Hepatic stellate cell (primary cell): ENCODE data around the gene KRTAP10-4.
"Not testable (repeated sequence)": the region's sequence is repeated elsewhere in the genome, so short reads cannot be mapped to it uniquely, and the experiment has no call there.

Experiments used
- DNase-seq: peaks from one replicate; pipeline ENCODE4 v3.0.0; 2011; ENCODE audit warnings: low spot score

Gene KRTAP10-4

DNA sequence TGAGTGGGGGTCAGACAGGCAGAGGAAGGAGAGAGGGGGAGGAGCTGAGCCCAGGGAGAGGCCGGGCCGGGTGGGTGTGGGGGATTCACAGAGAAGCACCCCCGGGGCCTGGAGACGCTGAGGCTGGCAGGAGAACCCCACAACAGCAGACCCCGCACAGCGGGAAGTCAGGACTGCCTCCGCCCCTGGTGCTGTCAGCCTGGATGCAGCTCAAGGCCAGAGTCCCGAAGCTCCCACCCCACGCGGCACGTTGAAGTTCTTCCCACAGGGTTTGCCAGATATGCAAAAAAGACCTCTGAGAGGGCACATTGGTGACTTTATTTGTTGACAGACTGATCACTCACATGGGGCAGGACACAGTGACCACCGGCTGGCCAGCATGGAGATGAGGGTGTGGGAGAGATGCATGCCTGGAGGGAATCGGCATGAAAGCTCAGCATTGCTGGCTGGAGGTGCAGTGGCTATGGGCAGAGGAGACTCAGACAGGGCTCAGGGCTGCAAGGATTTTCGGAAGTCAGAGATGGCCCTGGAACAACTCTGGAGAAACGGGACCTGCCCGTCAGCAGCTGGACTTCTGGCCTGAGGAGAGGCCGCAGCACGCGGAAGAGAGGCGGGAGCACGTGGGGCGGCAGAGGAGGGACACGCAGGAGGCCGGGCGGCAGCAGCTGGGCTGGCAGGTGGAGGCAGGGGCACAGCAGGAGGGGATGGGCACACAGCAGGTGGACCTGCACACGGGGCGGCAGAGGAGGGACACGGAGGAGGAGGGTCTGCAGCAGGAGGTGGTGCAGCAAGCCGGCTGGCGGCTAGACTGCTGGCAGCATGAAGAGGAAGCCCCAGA, 15.8 kb upstream of the KRTAP10-4 start:
- no peak for DNase-seq

DNA sequence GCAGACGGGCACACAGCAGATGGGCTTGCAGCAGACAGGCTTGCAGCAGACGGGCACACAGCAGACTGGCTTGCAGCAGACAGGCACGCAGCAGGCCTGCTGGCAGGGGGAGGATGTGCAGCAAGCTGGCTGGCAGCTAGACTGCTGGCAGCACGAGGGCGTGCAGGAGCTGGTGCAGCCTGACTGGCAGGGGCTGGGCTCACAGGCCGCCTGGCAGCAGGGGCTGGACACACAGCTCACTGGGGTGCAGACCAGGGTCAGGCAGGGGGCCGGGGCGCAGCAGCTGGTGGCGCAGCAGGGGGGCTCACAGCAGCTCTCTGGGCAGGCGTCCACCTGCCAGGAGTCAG, 15.2 kb upstream of the KRTAP10-4 start:
- DNase-seq, result not testable (repeated sequence)

DNA sequence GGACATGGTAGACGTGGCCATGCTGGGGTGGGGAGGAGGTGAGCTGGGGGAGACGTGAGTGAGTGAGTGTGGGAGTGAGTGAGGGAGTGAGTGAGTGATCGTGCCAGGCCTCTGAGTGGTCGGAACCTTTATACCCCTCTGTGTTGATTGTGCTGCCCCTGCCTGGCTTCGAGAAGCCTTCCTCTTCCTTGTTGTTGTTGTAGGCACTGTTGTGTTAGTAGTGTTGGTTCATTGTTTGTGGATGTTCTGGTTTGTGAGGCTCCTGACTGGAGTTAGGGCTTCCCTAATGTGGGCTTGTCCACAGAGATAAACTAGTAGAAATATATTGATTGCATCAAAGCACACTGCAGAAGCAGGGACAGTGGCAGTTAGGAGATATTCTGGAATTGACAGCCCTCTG, 14.8 kb upstream of the KRTAP10-4 start, which contains the start of gene KRTAP10-3:
Gene KRTAP10-3 (minus strand): TSS at position 101 of the 400 bp plus-strand sequence. CDS start 80 bp downstream, at position 21.
- no peak for DNase-seq

- no peak for DNase-seq
These were observed 9.4 kb upstream of the KRTAP10-4 start for GRCh38 chr21:44564099-44564498.

- no peak for DNase-seq
These were observed 8.5 kb upstream of the KRTAP10-4 start for GRCh38 chr21:44564886-44565598.

DNA sequence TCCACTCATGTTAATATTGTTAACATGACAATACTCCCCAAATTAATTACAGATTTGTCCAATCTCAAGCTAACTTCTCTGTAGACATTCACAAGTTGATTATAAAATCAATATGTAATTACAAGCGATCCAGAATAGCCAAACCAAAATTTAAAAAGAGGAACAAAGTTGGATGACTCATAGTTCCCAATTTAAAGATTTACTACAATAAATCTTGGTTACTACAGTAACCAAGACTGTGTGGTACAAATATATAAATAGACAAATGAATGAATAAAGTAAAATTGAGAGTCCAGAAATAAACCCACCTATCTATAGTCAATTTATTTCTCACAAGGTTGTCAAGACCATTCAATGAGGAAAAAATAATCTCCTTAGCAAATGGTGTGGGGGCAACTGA, 7.1 kb upstream of the KRTAP10-4 start:
- DNase-seq, result no peak

- no peak for DNase-seq
These were observed 5.9 kb upstream of the KRTAP10-4 start for GRCh38 chr21:44567481-44568171.

DNA sequence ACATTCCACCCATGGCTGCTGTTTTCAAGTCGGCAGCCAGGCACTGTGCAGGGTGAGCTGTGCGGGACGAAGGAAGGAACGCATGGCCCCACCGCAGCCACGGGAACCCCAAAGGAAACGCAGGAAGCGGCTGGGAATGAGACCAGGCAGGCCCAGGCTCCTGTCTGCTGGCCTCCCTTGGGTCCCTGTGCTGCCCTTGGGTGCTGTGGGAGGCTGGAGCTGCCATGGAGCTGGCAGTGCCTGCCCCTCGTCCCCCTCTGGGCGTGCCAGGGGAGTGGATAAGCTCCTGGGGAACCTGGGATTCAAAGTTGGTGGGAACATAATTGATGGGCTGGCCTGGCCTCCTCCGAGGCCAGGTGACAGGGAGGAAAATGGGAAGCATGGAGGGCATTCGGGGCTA, 5.3 kb upstream of the KRTAP10-4 start:
- no peak for DNase-seq

- no peak for DNase-seq
These were observed 4.6 kb upstream of the KRTAP10-4 start for GRCh38 chr21:44568667-44569556.

- no peak for DNase-seq
These were observed 3.5 kb upstream of the KRTAP10-4 start for GRCh38 chr21:44569861-44570517.

GRCh38 chr21:44571296-44571695, 2.2 kb upstream of the KRTAP10-4 start:
- no peak for DNase-seq

DNA sequence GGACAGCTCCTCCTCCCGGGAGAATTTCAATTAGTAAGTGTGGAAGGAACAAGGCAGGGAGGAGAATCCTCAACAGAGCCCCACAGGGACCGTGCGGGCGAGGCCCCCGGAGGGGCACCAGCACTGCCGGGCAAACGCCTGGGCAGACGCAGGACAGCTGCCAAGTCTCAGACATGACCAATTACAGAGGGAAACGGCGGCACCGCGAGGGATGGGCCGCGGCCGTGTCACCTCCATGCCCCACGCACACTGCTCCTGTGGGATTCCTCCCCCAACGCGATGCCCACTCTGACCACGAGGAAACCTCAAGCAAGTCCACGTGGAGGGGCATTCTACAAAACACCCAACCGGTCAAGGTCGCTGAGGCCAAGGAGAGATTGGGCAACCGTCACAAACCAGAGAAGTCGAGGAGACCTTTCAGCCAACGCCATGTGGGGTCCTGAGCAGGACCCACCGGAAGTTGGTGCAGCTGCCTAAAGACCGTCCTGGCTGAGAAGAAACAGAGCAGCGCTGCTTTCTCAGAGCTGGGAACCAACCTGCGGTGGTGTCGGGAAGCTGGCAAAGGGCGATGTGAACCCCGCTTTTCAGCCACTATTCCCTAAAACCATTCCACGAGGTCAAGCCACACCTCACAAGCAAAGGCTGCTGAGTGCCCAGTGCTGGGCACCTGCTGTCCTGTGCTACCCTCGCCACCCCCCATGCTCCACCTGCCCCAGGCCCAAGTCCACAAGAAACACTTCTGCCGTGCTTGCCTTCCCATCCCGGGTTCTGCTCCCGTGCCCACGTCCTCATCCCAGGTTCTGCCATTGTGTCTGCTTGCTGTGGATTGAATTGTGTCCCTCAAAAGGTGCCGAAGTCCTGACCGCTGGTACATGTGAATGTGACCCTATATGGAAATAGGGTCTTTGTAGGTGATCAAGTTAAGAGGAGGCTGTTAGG, 1.4 kb upstream of the KRTAP10-4 start:
- no peak for DNase-seq

DNA sequence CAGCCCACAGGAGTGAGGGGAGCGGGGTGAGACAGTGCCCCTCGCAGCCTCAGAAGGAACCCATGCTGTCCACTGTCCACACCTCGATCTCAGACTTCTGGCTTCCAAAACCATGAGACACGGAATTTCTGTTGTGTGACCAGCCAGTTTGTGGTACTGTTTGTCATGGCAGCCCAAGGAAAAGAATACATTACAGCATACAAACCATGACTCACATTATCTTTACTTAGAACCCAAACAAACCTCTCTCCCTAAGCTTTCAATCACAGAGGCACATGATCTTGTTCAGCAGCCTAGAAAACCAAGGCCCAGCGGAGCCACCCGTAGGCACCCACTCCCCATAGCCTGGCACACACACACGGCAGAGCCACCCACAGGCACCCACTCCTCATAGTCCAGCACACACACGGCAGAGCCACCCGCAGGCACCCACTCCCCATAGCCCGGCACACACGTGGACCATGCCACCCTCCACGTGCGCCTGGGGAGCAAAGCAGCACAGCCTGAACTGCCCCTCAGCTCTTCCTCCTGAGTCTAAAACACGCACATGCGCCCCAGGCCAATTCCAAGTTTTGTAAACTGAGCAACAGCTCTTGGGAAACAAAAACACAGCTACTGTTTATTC, 458 bp upstream of the KRTAP10-4 start:
- DNase-seq, result peak; percentile 48

DNA sequence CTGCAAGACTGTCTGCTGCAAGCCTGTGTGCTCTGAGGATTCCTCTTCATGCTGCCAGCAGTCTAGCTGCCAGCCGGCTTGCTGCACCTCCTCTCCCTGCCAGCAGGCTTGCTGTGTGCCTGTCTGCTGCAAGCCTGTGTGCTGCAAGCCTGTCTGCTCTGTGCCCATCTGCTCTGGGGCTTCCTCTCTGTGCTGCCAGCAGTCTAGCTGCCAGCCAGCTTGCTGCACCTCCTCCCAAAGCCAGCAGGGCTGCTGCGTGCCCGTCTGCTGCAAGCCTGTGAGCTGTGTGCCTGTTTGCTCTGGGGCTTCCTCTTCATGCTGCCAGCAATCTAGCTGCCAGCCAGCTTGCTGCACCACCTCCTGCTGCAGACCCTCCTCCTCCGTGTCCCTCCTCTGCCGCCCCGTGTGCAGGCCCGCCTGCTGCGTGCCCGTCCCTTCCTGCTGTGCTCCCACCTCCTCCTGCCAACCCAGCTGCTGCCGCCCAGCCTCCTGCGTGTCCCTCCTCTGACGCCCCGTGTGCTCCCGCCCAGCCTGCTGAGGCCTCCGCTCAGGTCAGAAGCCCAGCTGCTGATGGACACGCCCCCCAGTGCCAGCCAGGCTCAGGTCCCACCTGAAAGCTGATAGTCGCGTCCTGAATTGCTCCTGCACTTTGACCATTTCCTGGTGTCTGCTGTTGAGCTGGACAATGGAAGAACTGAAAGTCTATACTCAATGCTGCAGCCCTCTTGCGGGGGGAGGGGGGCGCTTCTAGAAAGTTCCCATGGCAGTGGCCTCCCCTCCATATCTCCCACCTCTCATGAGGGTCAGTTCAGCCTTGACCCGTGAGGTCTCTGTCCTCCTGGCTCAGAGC, 1.2 kb downstream of the KRTAP10-4 start:
- DNase-seq, result no peak

- DNase-seq, result no peak
These were observed 1.9 kb downstream of the KRTAP10-4 start for GRCh38 chr21:44575307-44576024.

DNA sequence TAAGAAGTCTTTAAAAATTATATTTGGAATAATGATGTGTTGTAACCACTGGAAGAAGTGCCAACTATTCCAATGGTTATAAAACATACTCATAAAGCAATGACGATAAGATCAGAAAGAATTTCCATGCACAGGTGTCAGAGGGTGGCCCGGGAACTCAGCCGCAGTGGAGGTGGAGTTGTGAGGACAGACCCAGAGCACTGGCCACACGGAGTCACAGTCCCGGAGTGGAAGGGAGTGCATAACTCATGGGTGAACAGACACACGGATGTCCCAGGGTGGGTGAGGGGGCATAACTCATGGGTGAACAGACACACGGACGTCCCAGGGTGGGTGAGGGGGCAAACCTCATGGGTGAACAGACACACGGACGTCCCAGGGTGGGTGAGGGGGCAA, 2.5 kb downstream of the KRTAP10-4 start:
- DNase-seq, result no peak

GRCh38 chr21:44578371-44579055, 5.0 kb downstream of the KRTAP10-4 start:
- DNase-seq, result no peak
